ENCODE data around the gene PIK3IP1. TPM values are rescaled to one million over a fixed set of nuclear protein-coding genes. Genes with fewer than 3 reads are reported as not detected.

PIK3IP1 gene
- total and polyA plus RNA-seq, 4 donors = 11.5 to 47.1 (median 29.7) TPM

DNA sequence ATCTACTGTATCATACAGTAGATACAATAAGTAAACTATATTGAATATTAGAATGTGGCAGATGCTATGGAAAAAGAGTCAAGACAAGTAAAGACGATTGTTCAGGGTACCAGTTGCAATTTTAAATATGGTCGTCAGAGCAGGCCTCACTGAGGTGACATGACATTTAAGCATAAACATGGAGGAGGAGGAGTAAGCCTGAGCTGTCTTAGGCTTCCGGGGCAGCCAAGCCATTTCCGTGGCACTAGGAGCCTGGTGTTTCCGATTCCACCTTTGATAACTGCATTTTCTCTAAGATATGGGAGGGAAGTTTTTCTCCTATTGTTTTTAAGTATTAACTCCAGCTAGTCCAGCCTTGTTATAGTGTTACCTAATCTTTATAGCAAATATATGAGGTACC lies 14.5 kb downstream of the PIK3IP1 start:
- DNase-seq (no peak), ATAC-seq (ENCODE audit: insufficient read depth, low FRiP score) (no peak)
- WGBS, 2 donors = 62 to 69% methylated on average over 5 of the region's 5 CpGs
- Histone ChIP-seq H3K27ac (ENCODE audit: low read depth in 1 of 2, low read length in 1 of 2) (no peak overlapping the region), H3K9ac (ENCODE audit: insufficient read depth in 1 of 2, low read length in 2 of 2) (no peak overlapping the region), H3K36me3 (ENCODE audit: control insufficient read depth in 4 of 4, insufficient read depth in 4 of 4, low read length in 4 of 4) (peaks cover 5 to 52% (median 26%) of the 10 kb centered on the region in 4 donors), H3K9me3 (ENCODE audit: control insufficient read depth in 4 of 4, insufficient read depth in 3 of 4, low read length in 3 of 4) (no peaks in the 10 kb centered on the region), H3K4me3 (no peak overlapping the region), H3K27me3 (ENCODE audit: control insufficient read depth in 3 of 3, insufficient read depth in 3 of 3, low read length in 2 of 3) (no peaks in the 10 kb centered on the region), H3K4me1 (ENCODE audit: control insufficient read depth in 5 of 5, insufficient read depth in 5 of 5, low read length in 5 of 5) (no peaks in the 10 kb centered on the region)
- TF ChIP-seq, protein P1, sequence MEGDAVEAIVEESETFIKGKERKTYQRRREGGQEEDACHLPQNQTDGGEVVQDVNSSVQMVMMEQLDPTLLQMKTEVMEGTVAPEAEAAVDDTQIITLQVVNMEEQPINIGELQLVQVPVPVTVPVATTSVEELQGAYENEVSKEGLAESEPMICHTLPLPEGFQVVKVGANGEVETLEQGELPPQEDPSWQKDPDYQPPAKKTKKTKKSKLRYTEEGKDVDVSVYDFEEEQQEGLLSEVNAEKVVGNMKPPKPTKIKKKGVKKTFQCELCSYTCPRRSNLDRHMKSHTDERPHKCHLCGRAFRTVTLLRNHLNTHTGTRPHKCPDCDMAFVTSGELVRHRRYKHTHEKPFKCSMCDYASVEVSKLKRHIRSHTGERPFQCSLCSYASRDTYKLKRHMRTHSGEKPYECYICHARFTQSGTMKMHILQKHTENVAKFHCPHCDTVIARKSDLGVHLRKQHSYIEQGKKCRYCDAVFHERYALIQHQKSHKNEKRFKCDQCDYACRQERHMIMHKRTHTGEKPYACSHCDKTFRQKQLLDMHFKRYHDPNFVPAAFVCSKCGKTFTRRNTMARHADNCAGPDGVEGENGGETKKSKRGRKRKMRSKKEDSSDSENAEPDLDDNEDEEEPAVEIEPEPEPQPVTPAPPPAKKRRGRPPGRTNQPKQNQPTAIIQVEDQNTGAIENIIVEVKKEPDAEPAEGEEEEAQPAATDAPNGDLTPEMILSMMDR (IDR thresholded peaks at IDR 0.05; ENCODE audit: control extremely low read depth, extremely low read depth) = no peak

GRCh38 chr22:31276426-31277167 lies 15.7 kb downstream of the PIK3IP1 start:
- WGBS, 2 donors = 94 to 97% methylated on average over 40 to 69 of the region's 69 CpGs
- no peak overlapping the region for H3K27ac ChIP-seq (ENCODE audit: low read depth in 1 of 2, low read length in 1 of 2)
- no peak for DNase-seq
- H3K27me3 ChIP-seq (ENCODE audit: control insufficient read depth in 3 of 3, insufficient read depth in 3 of 3, low read length in 2 of 3) = no peaks in the 10 kb centered on the region
- peaks cover 5 to 47% (median 31%) of the 10 kb centered on the region in 4 donors for H3K36me3 ChIP-seq (ENCODE audit: control insufficient read depth in 4 of 4, insufficient read depth in 4 of 4, low read length in 4 of 4)
- peaks cover 0 to 2% (median 0%) of the 10 kb centered on the region in 5 donors for H3K4me1 ChIP-seq (ENCODE audit: control insufficient read depth in 5 of 5, insufficient read depth in 5 of 5, low read length in 5 of 5)
- TF ChIP-seq, protein P1 (IDR thresholded peaks at IDR 0.05; ENCODE audit: control extremely low read depth, extremely low read depth) = no peak
- H3K4me3 ChIP-seq = no peak overlapping the region
- no peaks in the 10 kb centered on the region for H3K9me3 ChIP-seq (ENCODE audit: control insufficient read depth in 4 of 4, insufficient read depth in 3 of 4, low read length in 3 of 4)
- ATAC-seq (ENCODE audit: insufficient read depth, low FRiP score) = no peak
- no peak overlapping the region for H3K9ac ChIP-seq (ENCODE audit: insufficient read depth in 1 of 2, low read length in 2 of 2)

DNA sequence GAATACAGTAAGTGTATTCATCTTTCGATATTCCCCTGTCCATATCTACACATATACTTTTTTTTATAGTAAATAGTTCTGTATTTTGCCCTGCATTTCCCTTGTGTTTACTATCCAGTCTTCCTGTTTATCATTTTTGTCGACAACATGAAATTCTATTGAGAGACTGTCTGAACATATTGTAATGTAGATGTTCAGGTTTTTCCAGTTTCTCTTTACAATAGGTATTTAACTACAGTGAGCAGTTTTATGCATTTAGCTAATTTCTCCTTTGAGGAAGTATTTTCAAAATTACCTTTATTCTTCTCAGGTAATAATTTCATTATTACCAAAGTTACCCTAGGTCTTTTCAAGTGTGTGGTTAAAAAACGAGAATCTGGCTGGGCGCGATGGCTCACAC lies 16.7 kb downstream of the PIK3IP1 start:
- TF ChIP-seq, protein P1 (IDR thresholded peaks at IDR 0.05; ENCODE audit: control extremely low read depth, extremely low read depth) = no peak
- ATAC-seq (ENCODE audit: insufficient read depth, low FRiP score) (no peak), DNase-seq (no peak)
- peaks cover 0 to 2% (median 0%) of the 10 kb centered on the region in 5 donors for H3K4me1 ChIP-seq (ENCODE audit: control insufficient read depth in 5 of 5, insufficient read depth in 5 of 5, low read length in 5 of 5)
- no peak overlapping the region for H3K4me3 ChIP-seq
- H3K9ac ChIP-seq (ENCODE audit: insufficient read depth in 1 of 2, low read length in 2 of 2) = no peak overlapping the region
- H3K9me3 ChIP-seq (ENCODE audit: control insufficient read depth in 4 of 4, insufficient read depth in 3 of 4, low read length in 3 of 4) = no peaks in the 10 kb centered on the region
- 60 to 70% methylated on average over 5 of the region's 5 CpGs for WGBS, 2 donors
- peaks cover 4 to 48% (median 29%) of the 10 kb centered on the region in 4 donors for H3K36me3 ChIP-seq (ENCODE audit: control insufficient read depth in 4 of 4, insufficient read depth in 4 of 4, low read length in 4 of 4)
- H3K27ac ChIP-seq (ENCODE audit: low read depth in 1 of 2, low read length in 1 of 2) = no peak overlapping the region
- H3K27me3 ChIP-seq (ENCODE audit: control insufficient read depth in 3 of 3, insufficient read depth in 3 of 3, low read length in 2 of 3) = no peaks in the 10 kb centered on the region
